HG03066 (cell line): ENCODE data around the gene PTGS1.
"Not testable (repeated sequence)": the region's sequence is repeated elsewhere in the genome, so short reads cannot be mapped to it uniquely, and the experiment has no call there.

Experiments
- ATAC-seq: cut with Tn5 transposase; IDR thresholded peaks from one replicate; pipeline ENCODE4 v1.9.1; 2021; ENCODE audit warnings: low read depth; ENCODE audit not compliant: unreplicated experiment

Gene PTGS1

DNA sequence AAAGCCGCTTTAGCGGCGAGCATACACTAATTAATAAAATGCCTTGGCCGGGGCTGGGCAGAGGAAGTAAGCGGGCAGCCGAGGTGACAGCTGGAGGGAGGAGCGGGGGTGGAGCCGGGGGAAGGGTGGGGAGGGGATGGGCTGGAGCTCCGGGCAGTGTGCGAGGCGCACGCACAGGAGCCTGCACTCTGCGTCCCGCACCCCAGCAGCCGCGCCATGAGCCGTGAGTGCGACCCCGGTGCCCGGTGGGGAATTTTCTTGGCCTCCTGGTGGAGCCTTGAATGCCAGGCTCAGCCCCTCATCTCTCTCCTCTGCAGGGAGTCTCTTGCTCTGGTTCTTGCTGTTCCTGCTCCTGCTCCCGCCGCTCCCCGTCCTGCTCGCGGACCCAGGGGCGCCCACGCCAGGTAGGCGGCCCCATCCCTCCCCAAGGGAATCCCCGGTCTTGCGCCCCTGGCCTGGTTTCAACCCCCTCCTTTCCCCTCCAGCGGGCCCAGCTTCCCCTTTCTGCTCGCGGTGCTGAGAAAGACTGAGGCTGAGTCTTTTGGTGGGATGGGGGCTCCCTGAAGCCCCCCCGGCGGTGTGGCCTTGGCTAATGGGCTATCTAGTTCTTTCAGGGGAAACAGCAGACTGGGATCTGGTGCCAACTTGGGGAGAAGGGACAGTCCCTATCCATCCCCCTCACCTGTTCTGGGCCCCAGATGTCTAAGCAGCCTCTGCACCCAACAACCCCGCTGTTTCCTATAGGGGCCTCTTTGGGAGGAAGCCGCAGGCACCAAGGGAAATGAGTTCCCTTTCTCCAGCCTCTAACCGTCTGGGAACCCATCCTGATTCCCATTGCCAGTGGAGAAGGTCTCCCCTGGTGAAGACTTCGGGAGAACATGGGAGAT is at the start of gene PTGS1:
PTGS1 (plus strand) TSS at position 156 of the 887 bp plus-strand sequence; CDS start at position 217, 61 bp downstream.
- ATAC-seq = peak; percentile 67

DNA sequence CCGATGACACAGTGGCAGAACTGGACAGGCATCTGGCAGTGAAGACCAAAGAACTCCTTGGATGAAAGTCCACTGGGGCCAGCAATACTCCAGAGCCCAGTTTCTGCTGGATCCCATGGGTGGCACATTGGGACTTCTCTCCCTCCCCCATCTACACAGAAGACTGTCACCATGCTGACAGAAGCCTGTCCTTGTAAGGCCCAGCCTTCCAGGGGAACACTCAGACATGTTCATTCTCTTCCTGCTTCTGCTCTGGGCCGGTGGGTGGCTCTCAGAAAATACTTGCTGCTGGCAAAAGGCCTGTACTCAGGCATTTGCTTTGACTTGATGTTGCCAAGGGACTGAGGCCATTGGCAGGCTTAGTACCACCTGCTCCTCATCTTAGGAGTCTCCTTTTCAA is 48.3 kb upstream of the PTGS1 start:
- no peak for ATAC-seq

DNA sequence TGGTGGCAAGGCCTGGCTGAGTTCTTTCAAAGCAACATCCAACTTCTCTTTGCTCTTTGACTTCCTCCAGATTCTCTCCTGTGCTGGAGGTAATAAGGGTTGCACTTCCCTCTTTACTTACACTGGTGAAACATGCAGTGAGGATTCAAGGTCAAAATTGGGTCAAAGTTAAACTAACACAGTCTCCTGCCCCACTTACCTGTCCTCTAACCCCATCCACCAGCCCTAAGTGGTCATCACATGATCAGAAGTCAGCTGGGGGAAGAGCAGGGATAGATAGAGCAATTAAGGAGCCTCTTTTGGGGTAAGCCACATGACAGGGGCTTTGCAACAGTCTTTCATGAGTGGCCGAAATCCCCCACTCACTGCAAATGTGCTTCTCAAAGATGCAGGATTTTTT is 46.2 kb upstream of the PTGS1 start:
- ATAC-seq = not testable (repeated sequence)

DNA sequence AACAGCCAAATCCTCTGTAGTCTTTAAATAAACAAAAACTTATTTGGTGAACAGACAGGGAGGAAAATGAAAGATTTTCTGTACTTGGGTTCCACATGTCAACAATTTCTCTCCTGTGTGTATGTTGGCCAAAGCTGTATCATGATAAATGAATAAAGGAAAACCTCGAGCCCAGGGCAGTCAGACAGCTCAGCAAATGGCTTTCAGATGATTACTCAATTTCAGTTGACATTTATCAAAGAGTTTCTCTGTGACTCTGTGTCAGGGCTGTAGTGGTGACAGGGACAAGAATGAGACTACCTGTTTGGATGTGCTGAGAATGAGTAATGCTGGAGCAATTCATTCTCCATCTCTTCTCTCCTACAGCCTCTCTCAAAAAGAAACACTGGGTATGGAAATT is 45.7 kb upstream of the PTGS1 start:
- no peak for ATAC-seq

DNA sequence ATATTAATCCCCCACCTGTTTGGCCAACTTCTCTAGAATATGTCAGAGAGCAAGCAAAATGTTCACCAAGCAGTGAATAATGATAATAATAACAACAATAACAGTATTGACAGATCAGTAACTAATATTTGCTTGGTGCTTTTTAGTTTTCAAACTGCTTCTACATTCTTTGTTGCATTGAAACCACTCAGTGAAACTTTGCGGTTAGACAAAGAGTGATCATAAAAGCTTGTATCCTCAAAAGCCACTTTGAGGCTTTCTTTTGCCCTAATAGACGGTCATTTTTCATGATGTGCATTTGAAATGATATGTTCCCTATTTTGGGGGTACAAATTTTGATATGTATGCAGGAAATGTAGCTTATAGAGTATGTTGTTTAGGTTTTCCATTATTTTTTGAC is 43.6 kb upstream of the PTGS1 start:
- ATAC-seq = no peak

DNA sequence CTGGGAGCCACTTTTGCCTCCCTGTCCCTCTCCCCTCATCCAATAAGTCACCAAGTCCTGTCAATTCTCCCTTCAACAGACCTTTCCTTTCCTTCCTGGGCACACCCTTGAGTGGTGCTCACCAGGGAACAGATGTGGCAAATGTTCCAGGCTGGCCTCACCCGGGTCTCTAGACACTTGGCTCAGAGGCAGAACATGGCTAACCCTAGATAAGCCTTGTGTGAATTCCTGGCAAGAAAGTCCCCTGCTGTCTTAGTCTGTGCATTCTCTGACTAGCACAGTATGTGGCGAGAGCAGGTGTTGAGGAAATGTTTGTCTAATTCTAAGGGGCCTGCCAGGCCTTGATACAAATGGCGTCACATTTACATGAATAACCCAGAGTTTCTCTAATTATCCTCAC is 41.2 kb upstream of the PTGS1 start:
- ATAC-seq = no peak

DNA sequence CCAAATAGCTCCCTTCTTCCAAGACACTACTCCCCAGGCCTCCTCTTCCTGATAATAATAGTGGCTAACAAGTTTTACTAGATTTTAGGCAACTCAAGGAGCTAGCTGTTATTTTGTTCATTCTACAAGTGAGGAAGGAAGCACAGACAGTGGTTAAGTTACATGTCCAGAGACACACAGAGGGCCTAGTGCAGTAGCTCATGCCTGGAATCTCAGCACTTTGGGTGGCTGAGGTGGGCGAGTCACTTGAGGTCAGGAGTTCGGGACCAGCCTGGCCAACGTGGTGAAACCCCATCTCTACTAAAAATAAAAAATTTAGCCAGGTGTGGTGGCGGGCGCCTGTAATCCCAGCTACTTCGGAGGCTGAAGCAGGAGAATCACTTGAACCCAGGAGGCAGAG is 40.4 kb upstream of the PTGS1 start:
- not testable (repeated sequence) for ATAC-seq

DNA sequence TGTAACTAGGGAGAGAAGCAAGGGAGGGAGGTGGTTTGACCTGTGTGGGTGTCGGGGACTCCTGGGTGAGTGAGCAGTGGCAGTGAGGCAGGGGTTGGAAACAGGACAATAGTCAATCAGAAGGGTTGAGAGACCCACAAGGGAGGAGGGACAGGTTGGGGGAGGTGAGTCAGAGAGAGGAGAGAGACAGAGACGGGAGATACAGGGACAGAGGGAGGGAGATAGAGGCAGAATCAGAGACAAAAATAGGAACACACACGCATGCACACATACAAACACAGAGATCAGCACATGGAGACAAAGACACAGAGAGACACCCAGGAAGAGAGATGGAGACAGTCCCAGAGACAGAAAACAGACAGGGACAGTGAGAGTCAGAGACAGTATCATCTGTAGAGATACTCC is 39.3 kb upstream of the PTGS1 start:
- ATAC-seq = no peak

DNA sequence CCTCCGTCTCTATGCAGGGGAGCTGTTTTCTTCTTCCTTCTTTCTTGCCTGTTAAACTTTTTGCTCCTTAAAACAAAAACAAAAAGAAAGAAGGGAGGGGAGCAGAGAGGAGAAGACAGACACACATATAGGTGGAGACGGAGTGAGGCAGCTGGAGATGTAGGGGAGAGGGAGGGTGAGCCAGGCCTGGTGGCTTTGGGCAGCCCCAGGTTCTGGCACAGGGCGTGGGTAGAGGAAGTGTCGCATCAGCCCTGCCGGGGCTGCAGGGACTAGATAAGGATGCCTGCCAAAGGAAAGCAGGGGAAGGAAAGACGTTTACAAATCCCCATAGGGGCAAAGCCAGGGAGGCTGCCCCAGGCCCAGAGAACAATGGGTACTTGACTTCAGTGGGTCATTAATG is 38.7 kb upstream of the PTGS1 start:
- no peak for ATAC-seq

DNA sequence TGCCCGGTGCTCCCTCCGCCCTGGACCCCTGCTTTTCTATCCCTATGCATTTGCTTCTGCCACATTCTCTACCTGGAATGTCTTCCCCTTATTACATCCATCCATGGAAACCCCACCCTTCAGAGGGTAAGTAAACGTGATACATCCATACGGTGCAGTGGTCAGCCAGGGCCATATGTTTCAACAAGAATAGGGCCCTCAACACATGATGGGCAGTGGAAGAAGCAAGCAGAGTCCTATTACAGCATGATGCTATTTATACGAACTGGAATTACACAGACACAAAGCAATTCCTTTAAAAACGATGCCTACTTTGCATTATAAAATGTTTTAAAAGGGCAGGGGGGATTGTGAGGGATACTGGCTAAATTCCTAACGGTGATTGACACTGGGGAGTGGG is 38.2 kb upstream of the PTGS1 start:
- no peak for ATAC-seq

DNA sequence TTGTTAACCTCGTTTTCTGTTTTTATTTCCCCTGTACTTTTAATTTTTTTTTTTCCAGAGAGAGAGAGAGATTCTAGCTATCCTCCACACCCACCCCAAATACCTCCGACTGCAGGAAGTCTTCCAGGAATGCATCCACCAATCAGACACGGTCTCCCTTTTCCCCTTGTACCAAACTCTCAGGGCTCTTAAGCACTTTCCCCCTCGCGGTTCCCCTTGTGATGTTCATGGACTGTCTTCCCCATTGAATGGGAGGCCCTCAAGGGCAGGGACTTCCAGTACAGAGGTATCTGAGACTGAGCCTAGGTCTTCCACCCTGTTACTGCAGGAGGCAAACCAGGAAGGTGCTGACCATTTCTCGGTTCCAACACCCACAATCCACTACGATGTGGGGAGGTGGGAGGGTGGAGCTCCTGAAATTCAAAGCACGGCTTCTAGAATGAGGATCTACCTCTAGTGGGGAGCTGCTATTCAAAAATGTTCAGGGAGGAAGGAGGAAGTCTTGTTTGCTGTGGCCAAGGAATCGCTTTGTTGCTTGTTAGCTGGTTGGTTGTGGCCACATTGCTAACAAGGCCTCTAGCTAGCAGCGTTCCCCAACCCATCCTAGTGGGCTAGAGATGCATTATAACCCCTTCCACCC is 37.5 kb upstream of the PTGS1 start:
- ATAC-seq = no peak

DNA sequence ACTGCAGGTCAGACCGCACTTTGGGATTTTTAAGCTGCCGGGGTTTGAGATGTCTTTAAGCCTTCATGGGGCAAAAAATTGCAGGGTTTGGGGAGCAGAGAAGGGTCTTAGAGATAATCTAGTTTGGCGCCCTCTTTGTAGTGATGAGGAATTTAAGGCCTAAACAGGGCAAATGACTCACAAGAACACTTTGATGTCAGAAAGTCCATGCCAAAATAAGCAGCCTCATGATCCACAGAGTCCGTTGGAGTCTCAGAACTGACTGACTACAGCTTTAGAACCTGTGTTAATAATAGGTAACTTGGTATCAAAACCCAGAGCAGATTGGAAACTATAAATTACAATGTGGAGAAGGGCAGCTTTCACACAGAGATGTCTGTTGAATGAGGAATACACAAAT is 35.9 kb upstream of the PTGS1 start:
- no peak for ATAC-seq

DNA sequence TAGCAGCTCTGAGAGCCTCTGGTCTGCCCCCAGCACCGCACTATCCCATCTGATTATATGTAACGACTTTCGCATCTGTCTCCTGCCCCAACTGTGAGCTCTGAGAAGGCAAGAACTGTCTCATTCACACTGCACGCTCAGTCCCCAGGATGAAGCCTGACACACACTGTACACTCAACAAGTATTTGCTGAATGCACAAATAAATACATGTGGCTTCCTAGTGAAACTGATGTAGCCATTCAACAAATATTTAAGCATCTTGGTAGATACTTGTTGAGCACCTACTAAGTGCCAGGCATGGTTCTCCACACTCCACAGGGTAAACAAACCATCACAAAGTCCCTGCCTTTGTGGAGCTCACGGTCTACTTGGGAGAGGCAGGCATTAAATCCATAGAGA is 34.6 kb upstream of the PTGS1 start:
- no peak for ATAC-seq

DNA sequence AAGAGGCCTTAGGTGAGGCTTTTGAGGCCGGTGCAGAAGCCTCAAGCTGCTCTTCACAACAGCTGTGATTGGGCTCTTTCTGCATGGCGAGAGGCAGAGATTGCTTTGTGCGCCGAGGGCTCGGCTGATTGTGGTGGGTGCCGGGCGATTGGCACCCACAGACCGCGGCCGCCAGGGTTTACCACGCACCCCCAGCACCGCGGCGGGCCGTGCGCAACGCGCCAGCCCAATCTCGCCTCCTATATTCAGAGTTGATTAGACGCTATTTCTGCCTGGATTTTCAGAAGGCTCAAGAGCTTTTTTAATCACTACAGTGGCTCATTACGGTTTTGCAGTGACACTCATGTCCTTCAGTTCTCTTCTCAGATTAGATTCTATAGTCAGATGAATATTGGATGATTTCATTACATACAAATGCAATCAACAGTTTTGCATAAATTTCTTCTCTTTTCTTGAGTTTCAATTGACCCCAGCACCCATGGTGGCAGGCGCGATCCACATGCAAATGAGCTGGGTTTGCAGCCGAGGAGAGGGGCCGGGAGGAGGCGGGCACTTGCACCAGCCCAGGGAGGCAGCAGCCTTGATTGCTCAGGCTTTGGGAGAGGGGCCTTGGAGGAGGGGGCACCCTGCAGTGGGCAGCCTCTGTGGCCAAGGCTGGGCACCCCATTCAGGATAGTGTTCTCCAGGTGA is 33.8 kb upstream of the PTGS1 start:
- no peak for ATAC-seq

DNA sequence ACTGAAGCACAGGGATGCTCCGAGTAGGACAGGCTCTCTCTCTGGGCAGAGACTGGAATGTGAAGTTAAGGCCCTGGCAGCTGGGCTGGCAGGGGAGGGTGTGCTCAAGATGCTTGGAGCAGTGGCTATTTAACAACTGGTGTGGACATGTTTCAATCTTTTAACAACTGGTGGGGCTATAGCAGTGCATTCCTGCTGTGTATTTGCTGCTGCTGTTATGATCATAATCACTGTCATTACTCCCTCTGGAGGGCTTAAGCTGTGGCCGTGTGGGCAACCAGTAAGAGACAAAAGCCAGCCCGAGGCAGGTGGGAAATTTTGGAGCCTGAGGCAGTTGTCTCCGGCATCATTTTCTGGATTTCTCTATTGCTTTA is 33.3 kb upstream of the PTGS1 start:
- no peak for ATAC-seq

DNA sequence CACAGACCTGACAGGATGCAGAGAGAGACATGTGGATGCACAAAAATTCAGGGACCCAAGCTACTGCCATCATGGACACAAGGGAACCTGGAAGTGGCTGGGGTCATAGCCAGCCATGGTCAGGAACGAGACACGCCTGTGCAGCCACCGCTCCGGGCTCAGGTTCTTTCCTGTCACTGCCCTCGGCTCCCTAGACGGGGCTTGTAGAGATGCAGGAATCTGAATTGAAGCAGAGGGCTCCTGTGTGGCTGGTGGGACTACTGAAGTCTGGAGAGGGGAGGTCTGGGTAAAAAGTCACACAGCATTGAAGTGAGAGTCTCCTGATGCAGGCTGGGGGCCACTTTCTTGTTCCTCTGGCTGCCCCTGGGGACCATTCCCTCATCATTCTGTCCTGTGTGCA is 32.3 kb upstream of the PTGS1 start:
- ATAC-seq = no peak

DNA sequence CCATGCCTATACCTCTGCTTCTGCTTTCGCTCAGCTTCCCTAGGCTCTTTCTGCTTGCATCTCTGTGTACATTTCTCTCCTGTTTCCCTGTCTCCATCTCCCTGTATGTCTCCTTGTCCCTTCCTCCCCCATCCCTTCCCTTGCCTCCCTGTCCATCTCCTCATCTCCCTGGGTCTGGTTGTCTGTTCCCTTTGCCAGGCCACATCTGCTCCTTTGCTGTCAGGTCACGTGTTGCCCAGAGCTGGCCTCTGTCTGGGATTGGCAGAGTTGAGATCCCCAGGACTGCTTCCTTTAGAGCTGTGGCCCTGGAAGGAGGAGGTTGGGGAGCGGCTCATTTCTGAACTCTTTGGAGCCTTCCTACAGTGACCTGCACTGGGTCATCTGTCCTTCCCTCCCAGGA is 31.8 kb upstream of the PTGS1 start:
- no peak for ATAC-seq

DNA sequence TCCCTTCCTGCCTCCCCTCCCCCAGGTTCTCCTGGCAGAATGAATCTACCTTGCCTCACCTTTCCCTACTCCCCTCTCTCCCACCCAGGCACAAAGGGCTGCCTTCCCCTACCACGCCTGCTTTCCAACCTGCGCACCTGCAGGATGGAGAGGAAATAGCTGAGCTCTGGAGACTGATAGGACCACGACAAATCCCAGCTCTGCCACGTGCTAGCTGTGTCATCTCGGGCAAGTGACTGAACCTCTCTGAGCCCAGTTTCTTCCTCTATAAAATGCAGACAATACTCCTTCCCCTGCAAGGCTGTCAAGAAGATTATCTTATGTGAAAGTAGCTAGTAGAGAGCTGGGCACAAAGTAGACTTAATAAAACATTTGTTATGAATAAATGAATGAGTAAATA is 31.2 kb upstream of the PTGS1 start:
- no peak for ATAC-seq

DNA sequence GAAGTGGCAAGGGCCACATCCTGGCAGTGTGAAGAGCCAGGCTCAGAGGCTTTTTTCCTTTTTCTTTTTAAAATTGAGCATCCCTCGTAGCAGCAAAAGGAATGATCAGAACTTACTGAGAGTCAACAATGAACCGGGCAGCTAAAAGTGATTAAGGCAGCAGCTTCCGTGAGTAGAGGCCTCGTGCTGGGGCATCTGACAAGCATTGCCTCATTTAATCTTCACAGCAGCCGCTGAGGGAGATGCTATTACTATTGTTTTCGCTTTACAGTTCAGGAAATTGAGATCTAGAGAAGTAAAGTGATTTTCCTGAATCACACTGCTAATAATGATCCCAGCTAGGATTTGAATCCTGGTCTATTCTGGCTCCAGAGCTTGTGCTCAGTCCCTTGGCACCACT is 30.7 kb upstream of the PTGS1 start:
- no peak for ATAC-seq

DNA sequence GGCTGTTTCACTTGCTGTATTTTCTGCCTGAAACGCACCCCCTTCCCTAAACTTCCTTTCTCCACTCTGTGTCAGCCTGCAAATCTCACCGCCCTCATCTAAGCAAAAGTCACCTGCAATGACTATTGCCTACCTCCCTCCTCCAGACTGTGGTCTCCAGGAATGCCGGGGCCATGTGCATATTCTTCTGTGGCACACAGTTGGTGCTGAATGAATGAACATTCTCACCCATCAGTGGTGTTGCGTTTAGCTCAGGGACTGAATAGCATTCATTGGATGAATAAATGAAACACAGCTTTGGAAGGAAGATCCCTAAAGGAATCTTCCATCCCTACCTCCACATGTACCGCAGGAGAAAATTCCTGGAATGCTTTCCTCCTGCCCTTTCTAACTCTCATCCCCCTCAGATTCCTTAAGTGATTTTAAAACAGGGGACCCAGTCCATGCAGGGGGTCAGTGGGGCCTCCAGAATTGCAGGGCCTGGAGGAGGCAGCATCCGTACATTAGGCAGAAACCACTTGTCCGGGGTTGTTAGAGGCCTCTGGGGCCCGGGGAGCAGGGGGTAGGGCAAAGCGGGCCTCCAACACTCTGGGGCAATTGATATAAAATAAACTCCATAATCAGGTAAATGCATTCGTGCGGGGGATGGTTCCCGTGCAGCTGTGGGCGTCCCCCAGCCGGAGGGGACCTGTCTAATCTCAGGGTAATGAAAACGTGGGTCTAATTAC is 28.3 kb upstream of the PTGS1 start:
- no peak for ATAC-seq
